SK-N-MC (cell line): ENCODE results near the gene LEUTX.

Experiments
- EZH2 ChIP-seq: fragments of 200-600 bp; sonication (generic); IDR thresholded peaks from one replicate; pipeline ENCODE4 v1.6.1; 2017; ENCODE audit warnings: antibody characterized with exemption
- POLR2AphosphoS5 ChIP-seq: IDR thresholded peaks from 2 replicates; pipeline ENCODE4 v1.6.1; 2012; ENCODE audit warnings: mild to moderate bottlenecking, low read depth, low read length, borderline replicate concordance

DNA sequence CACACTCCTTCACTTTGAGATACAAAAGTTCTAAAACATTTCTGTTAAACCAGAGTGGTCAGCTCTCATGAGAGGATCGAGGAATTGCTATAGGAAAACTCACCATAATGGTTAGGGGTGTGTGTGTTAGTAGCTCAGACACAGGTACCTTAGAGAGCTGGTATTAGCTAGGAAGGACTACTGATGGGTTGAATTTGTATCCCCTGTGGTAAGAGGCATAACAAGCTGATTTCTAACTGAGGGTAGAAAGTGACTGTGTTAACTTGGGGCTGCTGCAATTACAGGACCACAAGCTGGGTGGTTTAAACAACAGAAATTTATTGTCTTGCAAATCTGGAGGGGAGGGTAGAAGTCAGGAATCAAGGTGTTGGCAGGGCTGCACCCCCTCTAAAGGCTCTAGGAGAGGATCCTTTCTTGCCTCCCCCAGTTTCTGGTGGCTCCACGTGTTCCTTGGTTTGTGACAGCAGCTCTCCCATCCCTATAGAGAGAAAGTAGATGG is 17.4 kb downstream of the LEUTX start:
- TF ChIP-seq POLR2AphosphoS5: no peak
- no peak for TF ChIP-seq EZH2
